Measurements from ENCODE around the gene PFKFB2. TPM values are rescaled to one million over a fixed set of nuclear protein-coding genes. Genes with fewer than 3 reads are reported as not detected.

PFKFB2 gene
- total RNA-seq, 1 experiment from 2014 or later = 35.6 TPM

- CTCF ChIA-PET = no interaction called here
- in situ Hi-C loops (cut with HindIII; ENCODE audit: low pct_unique_long_range_greater_than_20kb, low sequenced_read_pairs) = no loop called here
- H3K4me3 ChIP-seq (ENCODE audit: low read depth in 2 of 2, low read length in 2 of 2) = no peak overlapping the region
- POLR2A ChIA-PET = no interaction called here
- no peaks in the 10 kb centered on the region for H3K27me3 ChIP-seq (ENCODE audit: control insufficient read depth, insufficient read depth, low read length)
- H3K27ac ChIP-seq (ENCODE audit: low read length) = no peak overlapping the region
- no TSS peak for BruUV-seq (replicated peaks)
- H3K4me1 ChIP-seq (ENCODE audit: control insufficient read depth, insufficient read depth, low read length) = peaks cover 5% of the 10 kb centered on the region; the same call in 1 of the 2 replicates
- H3K9me3 ChIP-seq (ENCODE audit: control insufficient read depth, insufficient read depth, low read depth, low read length) = no peaks in the 10 kb centered on the region
- intact Hi-C loops (cut with micrococcal nuclease; ENCODE audit: unreplicated experiment) = no loop called here
- TF ChIP-seq TCF7L2 (IDR thresholded peaks at IDR 0.05; ENCODE audit: low read depth, low read length) (no peak), REST (IDR thresholded peaks at IDR 0.05; ENCODE audit: insufficient read depth in 1 of 2, low read depth in 2 of 2, low read length in 1 of 2) (no peak), SIN3A (IDR thresholded peaks at IDR 0.05; ENCODE audit: borderline replicate concordance, insufficient read depth, low read depth, low read length) (no peak), CTCF (IDR thresholded peaks at IDR 0.05) (no peak), POLR2AphosphoS5 (IDR thresholded peaks at IDR 0.05; ENCODE audit: low read depth, low read length) (no peak)
- H3K36me3 ChIP-seq (ENCODE audit: control insufficient read depth, insufficient read depth, low read length) = no peaks in the 10 kb centered on the region; the same call in none of the 2 replicates
- DNase-seq (ENCODE audit: low read depth, low spot score) (no peak), ATAC-seq (no peak)
Measured at GRCh38 chr1:207058252-207058651, 5.2 kb downstream of the PFKFB2 start.

GRCh38 chr1:207058878-207059867 lies 6.1 kb downstream of the PFKFB2 start:
- no TSS peak for BruUV-seq (replicated peaks)
- TF ChIP-seq CTCF (IDR thresholded peaks at IDR 0.05) (no peak), TCF7L2 (IDR thresholded peaks at IDR 0.05; ENCODE audit: low read depth, low read length) (no peak), POLR2AphosphoS5 (IDR thresholded peaks at IDR 0.05; ENCODE audit: low read depth, low read length) (no peak), SIN3A (IDR thresholded peaks at IDR 0.05; ENCODE audit: borderline replicate concordance, insufficient read depth, low read depth, low read length) (no peak), REST (IDR thresholded peaks at IDR 0.05; ENCODE audit: insufficient read depth in 1 of 2, low read depth in 2 of 2, low read length in 1 of 2) (no peak)
- Histone ChIP-seq H3K4me1 (ENCODE audit: control insufficient read depth, insufficient read depth, low read length) (peaks cover 5% of the 10 kb centered on the region; the same call in 1 of the 2 replicates), H3K36me3 (ENCODE audit: control insufficient read depth, insufficient read depth, low read length) (no peaks in the 10 kb centered on the region; the same call in none of the 2 replicates), H3K27me3 (ENCODE audit: control insufficient read depth, insufficient read depth, low read length) (no peaks in the 10 kb centered on the region), H3K4me3 (ENCODE audit: low read depth in 2 of 2, low read length in 2 of 2) (no peak overlapping the region), H3K9me3 (ENCODE audit: control insufficient read depth, insufficient read depth, low read depth, low read length) (no peaks in the 10 kb centered on the region), H3K27ac (ENCODE audit: low read length) (no peak overlapping the region)
- no peak for DNase-seq (ENCODE audit: low read depth, low spot score)
- in situ Hi-C loops (cut with HindIII; ENCODE audit: low pct_unique_long_range_greater_than_20kb, low sequenced_read_pairs) = no loop called here
- CTCF ChIA-PET = no interaction called here
- no peak for ATAC-seq
- intact Hi-C loops (cut with micrococcal nuclease; ENCODE audit: unreplicated experiment) = no loop called here
- POLR2A ChIA-PET = no interaction called here
